ENCODE measurements around the gene ZNF771.

DNA sequence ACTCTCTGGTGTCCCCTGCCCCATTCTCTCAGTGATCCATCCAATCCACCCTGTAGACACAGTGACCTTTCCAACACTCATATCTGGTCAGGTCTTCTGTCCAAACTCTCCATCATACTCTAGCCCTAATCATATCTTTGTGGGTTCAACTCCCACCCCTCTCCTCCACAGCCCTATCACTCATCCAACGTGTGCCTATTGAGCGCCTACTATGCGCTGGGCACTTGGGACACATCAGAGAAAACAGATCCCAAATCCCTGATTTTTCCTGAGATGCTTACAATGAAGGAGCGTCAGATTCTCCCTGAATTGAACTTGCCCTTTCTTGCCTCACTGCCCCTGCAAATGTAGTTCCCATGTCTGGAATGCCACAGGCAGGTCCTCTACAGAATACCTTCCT, 20.6 kb downstream of the ZNF771 start:
- TF ChIP-seq, protein P1, sequence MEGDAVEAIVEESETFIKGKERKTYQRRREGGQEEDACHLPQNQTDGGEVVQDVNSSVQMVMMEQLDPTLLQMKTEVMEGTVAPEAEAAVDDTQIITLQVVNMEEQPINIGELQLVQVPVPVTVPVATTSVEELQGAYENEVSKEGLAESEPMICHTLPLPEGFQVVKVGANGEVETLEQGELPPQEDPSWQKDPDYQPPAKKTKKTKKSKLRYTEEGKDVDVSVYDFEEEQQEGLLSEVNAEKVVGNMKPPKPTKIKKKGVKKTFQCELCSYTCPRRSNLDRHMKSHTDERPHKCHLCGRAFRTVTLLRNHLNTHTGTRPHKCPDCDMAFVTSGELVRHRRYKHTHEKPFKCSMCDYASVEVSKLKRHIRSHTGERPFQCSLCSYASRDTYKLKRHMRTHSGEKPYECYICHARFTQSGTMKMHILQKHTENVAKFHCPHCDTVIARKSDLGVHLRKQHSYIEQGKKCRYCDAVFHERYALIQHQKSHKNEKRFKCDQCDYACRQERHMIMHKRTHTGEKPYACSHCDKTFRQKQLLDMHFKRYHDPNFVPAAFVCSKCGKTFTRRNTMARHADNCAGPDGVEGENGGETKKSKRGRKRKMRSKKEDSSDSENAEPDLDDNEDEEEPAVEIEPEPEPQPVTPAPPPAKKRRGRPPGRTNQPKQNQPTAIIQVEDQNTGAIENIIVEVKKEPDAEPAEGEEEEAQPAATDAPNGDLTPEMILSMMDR (IDR thresholded peaks at IDR 0.05) = no peak
- TF ChIP-seq POLR2A (IDR thresholded peaks at IDR 0.05) (no peak), POLR2AphosphoS5 (IDR thresholded peaks at IDR 0.05) (no peak)

Measured in prostate gland (tissue), 2 donors.